ENCODE measurements around the gene XYLT2. TPM values are rescaled to one million over a fixed set of nuclear protein-coding genes. Genes with fewer than 3 reads are reported as not detected.

The XYLT2 gene
- total RNA-seq, 1 experiment from 2014 or later = 26.4 TPM

- Mint-ChIP-seq H3K27me3 (ENCODE audit: low read depth) (no peaks in the 10 kb centered on the region; the same call in 1 of the 2 replicates), H3K4me1 (peaks cover 14 to 17% of the 10 kb centered on the region in 2 experiments), H3K27ac (0 out of 7 replicates have a peak overlapping the region, but pooled peaks of 2 of the 3 experiments have one; percentile 9 to 32), H3K36me3 (ENCODE audit: insufficient read depth in 1 of 3, low read depth in 3 of 3) (peaks cover 16 to 44% (median 41%) of the 10 kb centered on the region in 3 experiments; a peak in 6 of 7 replicates), H3K4me3 (no peak overlapping the region), H3K9me3 (no peaks in the 10 kb centered on the region; a peak in 1 of 5 replicates)
- no peak overlapping the region for H2BK5ac ChIP-seq (ENCODE audit: insufficient read length, low read length)
- H2AK5ac ChIP-seq (ENCODE audit: insufficient read length, low read length) = no peak overlapping the region
- H2BK20ac ChIP-seq (ENCODE audit: low read depth, low read length, poor library complexity, severe bottlenecking) = no peak overlapping the region
- H3K4ac ChIP-seq (ENCODE audit: low read depth, low read length) = no peak overlapping the region
- no CpG with 5 or more reads among the region's 6 CpGs for WGBS (ENCODE audit: extremely low coverage, insufficient read length, low lambda C conversion rate)
- no peak overlapping the region for H3K4me2 ChIP-seq (ENCODE audit: insufficient read depth, insufficient read length, low read length)
- no peak overlapping the region for H2AFZ ChIP-seq (ENCODE audit: low read length)
- H4K20me1 ChIP-seq (ENCODE audit: control insufficient read depth, insufficient read depth, insufficient read length) = no peaks in the 10 kb centered on the region
- H3K79me1 ChIP-seq (ENCODE audit: insufficient read depth, low read depth, low read length, poor library complexity, severe bottlenecking) = no peaks in the 10 kb centered on the region
- H4K91ac ChIP-seq (ENCODE audit: insufficient read length, low read depth, low read length) = no peak overlapping the region
- no peak overlapping the region for H3K27ac ChIP-seq (ENCODE audit: insufficient read length, low read depth, low read length)
- H4K5ac ChIP-seq (ENCODE audit: insufficient read length, low read depth, low read length) = no peak overlapping the region
- no peak overlapping the region for H3K23ac ChIP-seq (ENCODE audit: insufficient read length, low read depth, low read length)
- H3K56ac ChIP-seq (ENCODE audit: insufficient read length, low read depth, low read length) = no peak overlapping the region
- H3K79me2 ChIP-seq (ENCODE audit: insufficient read depth, low read length) = no peaks in the 10 kb centered on the region
- no peak overlapping the region for H2BK120ac ChIP-seq (ENCODE audit: low read depth, low read length, poor library complexity, severe bottlenecking)
- no peaks in the 10 kb centered on the region for H3K27me3 ChIP-seq (ENCODE audit: insufficient read depth, low read length)
- no peak overlapping the region for H2BK12ac ChIP-seq (ENCODE audit: insufficient read length, low read depth, low read length)
- H3K4me1 ChIP-seq (ENCODE audit: insufficient read depth, low read length) = peaks cover 2% of the 10 kb centered on the region; the same call in 1 of the 2 replicates
- H3K23me2 ChIP-seq (ENCODE audit: insufficient read length, low read depth, low read length, poor library complexity, severe bottlenecking) = no peaks in the 10 kb centered on the region
- H2BK15ac ChIP-seq (ENCODE audit: low read depth, low read length) = no peak overlapping the region
- TF ChIP-seq CTCF (conservative IDR thresholded peaks at IDR 0.05) = no peak
- H4K8ac ChIP-seq (replicated peaks; ENCODE audit: insufficient read length, low read depth, low read length) = no peak overlapping the region
- no peak overlapping the region for H3K14ac ChIP-seq (ENCODE audit: insufficient read depth, low read length)
- no peak for DNase-seq
- H3K9me3 ChIP-seq (ENCODE audit: control insufficient read depth, low read depth, low read length) = no peaks in the 10 kb centered on the region
- no peak overlapping the region for H3K18ac ChIP-seq (ENCODE audit: insufficient read length, low read depth, low read length)
- H3K9ac ChIP-seq (ENCODE audit: extremely low read depth, insufficient read length, low read length) = no peak overlapping the region
- H3T11ph ChIP-seq (ENCODE audit: low read length) = no peak overlapping the region
Observed at GRCh38 chr17:50352072-50352692, 6.3 kb downstream of the XYLT2 start.
